DMS 273 (cell line): Measurements from ENCODE around the gene SOX10.
A peak's percentile ranks its signal among the peaks of the same experiment; 100 is the strongest.

Source experiments
- DNase-seq: peaks from one replicate; lab custom pipeline; 2025; ENCODE audit not compliant: unreplicated experiment; lab: John Stamatoyannopoulos, UW

SOX10 gene

DNA sequence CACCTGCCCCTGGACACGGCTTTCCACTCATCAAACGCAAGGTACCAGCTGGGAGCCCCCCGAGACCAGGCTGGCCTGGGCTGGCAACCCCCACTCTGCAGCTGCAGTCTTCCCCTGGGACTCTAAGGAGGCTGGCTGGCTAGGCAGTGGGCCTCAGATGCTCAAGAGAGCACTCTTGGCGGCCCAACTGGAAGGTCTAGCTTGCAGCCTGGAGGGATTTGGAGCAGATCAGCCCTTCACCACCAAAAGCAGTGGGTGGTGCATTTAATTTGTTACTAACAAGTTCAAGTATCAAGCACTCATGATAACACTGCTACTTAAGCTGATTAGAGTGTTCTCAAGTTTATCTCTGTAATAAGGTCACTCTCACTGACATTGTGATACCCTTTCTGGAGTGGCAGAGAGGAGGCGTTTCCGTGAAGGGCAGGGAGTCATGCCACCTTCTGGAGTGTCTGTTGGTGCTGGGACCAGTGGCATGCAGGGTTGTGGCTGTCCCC is 52.4 kb downstream of the SOX10 start:
- no peak for DNase-seq

DNA sequence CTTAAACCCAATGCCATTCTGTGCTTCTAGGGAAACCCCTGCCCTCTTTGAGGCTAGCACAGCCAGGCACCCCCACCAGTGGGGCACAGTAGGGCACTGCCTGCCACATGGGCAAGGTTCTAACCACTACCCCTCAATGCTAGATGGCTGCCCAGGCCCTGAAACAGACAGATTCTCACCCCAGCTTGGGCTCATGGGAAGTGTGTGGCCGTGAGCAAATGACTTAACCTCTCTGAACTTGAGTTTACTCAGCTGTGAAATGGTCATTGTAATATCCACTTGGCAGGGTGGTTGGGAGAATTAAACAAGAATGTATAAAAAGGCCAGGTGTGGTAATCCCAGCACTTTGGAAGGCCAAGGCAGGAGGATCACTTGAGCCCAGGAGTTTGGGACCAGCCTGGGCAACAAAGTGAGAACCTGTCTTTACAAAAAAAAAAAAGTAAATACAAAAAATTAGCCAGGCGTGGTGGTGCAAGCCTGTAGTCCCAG is 53.4 kb downstream of the SOX10 start:
- no peak for DNase-seq

DNA sequence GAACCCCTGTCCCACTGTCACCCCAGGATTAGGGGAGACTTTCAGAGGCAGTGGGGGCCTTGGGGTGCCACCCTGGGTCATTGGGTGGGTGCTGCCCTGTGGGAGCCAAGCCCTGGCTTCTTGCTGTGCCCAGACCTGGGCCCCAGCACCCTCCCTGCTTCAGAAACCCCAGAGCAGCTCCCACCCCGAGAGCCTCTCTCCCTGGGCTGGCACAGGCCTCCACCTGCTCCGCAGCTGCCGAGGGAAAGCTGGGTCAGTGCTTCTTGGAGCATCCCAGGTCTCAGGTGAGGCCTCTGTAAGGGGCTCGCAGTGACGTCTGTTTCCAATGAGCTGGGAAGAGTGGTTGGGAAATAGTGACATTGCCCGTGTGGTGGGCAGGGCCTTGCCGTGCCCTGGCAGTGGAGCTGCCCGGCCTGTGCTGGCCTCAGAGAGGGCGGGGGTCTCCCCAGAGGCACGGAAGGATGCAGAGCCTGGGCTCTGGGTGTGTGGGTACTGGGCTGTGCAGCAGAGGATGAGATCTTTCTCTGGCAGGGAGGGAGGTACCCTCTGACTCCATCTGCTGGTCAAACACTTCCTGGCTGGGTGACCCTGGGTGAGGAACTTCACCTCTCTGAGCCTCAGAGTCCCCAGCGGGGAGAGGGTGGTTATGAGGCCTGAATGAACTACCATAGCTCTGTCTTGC is 53.9 kb downstream of the SOX10 start:
- DNase-seq, result peak; percentile 46

GRCh38 chr22:37929390-37929789 is 55.0 kb downstream of the SOX10 start:
- no peak for DNase-seq

DNA sequence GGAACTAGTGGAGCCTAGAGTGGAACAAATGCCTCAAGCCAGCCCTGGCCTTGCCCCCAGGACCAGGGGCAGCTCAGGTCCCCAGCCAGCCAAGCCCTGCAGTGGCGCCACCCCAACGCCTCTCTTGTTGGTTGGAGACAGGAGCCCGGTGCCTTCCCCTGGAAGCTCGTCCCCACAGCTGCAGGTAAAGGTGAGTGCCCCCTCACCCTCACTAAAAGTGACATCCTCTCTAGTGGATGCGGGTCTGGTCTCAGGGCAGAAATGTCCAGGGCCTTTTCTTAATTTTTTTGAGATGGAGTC is 56.8 kb downstream of the SOX10 start:
- no peak for DNase-seq

DNA sequence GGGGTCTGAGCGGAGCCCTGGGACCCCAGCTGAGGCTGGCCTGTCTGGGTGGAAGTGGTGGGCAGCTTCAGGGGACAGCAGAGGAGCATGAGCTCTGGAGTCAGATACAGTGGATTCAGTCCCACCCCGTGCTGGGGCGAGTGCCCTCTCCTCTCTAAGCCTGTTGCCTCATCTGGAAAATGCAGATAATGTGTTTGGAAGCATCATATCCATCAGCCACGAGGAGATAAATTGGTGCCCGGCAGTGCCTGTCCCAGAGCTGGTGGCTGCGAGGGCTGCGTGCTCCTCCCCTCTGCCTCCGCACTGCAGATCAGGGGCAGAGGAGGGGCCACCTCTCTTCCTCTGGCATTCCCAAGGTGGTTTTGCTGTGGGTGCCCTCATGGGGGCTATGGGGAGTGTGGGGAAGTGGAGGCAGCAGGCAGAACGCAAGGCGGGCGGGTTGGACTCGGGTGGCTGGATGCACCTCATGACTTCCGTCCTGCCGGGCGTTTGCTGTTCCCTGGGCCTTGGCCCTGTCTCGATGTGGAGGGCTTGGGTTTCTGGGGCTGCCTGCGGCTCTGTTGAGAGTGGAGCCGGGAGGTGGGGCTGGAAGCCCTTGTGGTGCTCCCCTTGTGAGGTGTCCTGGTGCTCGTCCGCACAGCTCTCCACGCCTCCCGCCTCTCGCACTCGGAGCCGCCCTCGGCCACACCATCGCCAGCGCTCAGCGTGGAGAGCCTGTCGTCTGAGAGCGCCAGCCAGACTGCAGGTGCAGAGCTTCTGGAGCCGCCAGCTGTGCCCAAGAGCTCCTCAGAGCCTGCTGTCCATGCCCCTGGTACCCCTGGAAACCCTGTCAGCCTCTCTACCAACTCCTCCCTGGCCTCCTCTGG is 57.4 kb downstream of the SOX10 start:
- DNase-seq, result no peak

- DNase-seq, result no peak
Observed at GRCh38 chr22:37926358-37926757, 58.0 kb downstream of the SOX10 start.

- no peak for DNase-seq
Observed at GRCh38 chr22:37925767-37926166, 58.6 kb downstream of the SOX10 start.

- no peak for DNase-seq
Observed at GRCh38 chr22:37925330-37925729, 59.0 kb downstream of the SOX10 start.

DNA sequence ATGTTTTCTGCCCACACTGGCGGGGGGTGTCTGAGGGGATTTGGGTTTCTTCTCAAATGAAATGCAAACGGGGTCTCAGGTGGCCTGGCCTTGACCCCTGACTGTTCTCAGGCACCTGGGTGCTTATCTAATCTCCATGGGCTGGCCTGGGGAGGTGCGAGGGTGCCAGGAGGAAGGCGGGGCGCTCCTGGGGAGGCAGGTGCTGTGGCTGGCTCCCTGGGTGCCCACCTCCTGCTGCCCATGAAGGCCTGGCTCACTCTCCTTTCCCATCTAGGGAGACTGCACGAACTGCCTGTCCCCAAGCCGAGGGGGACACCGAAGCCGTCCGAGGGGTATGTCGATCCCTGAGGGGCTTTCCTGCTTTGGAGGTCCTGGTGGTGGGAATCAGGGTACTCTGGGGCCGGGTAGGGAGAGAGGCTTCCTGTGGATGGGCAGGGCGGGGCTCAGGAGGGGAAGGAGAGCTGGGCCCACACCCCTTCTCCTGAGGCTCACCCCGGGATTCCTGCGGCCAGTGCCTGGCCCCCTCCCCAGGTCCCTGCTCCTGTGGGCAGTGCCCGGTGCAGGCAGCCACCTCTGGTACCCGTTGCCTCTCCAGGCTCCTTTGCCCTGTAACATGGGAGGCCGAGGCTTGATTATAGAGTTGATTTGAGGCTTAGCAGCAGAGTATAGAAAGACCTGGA is 59.8 kb downstream of the SOX10 start:
- no peak for DNase-seq

DNA sequence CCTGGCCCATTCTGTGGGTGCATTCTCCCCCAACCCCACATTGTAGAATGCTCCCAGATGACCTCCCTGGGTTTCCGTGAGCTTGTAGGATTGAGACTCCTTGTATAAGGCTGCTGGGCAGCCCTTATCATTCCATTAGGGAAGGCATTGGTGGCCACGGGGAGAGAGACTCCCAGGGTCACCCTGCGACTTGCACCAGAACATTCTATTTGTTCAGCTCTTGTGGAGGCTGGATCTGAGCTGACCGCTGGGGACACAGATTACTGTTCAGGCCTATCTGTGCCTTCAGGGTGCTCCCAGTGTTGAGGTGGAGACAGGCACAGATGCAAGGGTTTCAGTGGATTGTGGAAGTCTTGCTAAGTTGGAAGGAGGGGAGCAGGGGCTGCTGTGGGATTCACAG is 60.4 kb downstream of the SOX10 start:
- DNase-seq, result no peak
